Liver (tissue), 3 donors: ENCODE measurements around the gene NRG4.

Experiments used
- EGR1 ChIP-seq, 2 donors: IDR thresholded peaks; 2 replicates each; pipeline ENCODE4 v1.6.1; 2016 to 2018; ENCODE audit warnings: antibody characterized with exemption in 2 of 2, low read depth in 2 of 2
- HNF4A ChIP-seq, 2 donors: conservative IDR thresholded peaks; 2 replicates each; pipeline ENCODE4 v1.6.1; 2016; ENCODE audit warnings: antibody characterized with exemption in 2 of 2, mild to moderate bottlenecking in 2 of 2
- JUND ChIP-seq, 2 donors: IDR thresholded peaks; 2 replicates each; pipeline ENCODE4 v1.6.1; 2016; ENCODE audit warnings: antibody characterized with exemption in 2 of 2
- RAD21 ChIP-seq, 2 donors: IDR thresholded peaks; 2 replicates each; pipeline ENCODE4 v1.6.1; 2016; ENCODE audit warnings: antibody characterized with exemption in 2 of 2, mild to moderate bottlenecking in 2 of 2
- RXRA ChIP-seq, 2 donors: IDR thresholded peaks; 2 replicates each; pipeline ENCODE4 v1.6.1; 2017 to 2018; ENCODE audit warnings: antibody characterized with exemption in 2 of 2, mild to moderate bottlenecking in 1 of 2
- SP1 ChIP-seq: IDR thresholded peaks from 2 replicates; pipeline ENCODE4 v1.6.1; 2018; ENCODE audit warnings: antibody characterized with exemption, mild to moderate bottlenecking
- TAF1 ChIP-seq: conservative IDR thresholded peaks from 2 replicates; pipeline ENCODE4 v1.6.1; 2016; ENCODE audit warnings: antibody characterized with exemption, mild to moderate bottlenecking
- YY1 ChIP-seq: IDR thresholded peaks from 2 replicates; pipeline ENCODE4 v1.6.1; 2016; ENCODE audit warnings: antibody characterized with exemption, mild to moderate bottlenecking
- TF ChIP-seq, protein P1 (sequence below): fragments of 150-350 bp; IDR thresholded peaks from 2 replicates; pipeline ENCODE4 v1.5.1; 2017; ENCODE audit warnings: improper control_type of control experiment, low read depth, low read length; ENCODE audit not compliant: missing input control
- TF ChIP-seq, protein P2 (sequence below): IDR thresholded peaks from 2 replicates; pipeline ENCODE4 v1.6.1; 2016; ENCODE audit warnings: antibody characterized with exemption
- TF ChIP-seq, protein P3 (sequence below): IDR thresholded peaks from 2 replicates; pipeline ENCODE4 v1.6.1; 2016; ENCODE audit warnings: antibody characterized with exemption
- TF ChIP-seq, protein P4 (sequence below): IDR thresholded peaks from 2 replicates; pipeline ENCODE4 v1.6.1; 2016; ENCODE audit warnings: antibody characterized with exemption
- TF ChIP-seq, protein P5 (sequence below): IDR thresholded peaks from 2 replicates; pipeline ENCODE4 v1.6.1; 2016; ENCODE audit warnings: antibody characterized with exemption, mild to moderate bottlenecking
- donor health status: healthy.
- donor health status: healthy.

DNA sequence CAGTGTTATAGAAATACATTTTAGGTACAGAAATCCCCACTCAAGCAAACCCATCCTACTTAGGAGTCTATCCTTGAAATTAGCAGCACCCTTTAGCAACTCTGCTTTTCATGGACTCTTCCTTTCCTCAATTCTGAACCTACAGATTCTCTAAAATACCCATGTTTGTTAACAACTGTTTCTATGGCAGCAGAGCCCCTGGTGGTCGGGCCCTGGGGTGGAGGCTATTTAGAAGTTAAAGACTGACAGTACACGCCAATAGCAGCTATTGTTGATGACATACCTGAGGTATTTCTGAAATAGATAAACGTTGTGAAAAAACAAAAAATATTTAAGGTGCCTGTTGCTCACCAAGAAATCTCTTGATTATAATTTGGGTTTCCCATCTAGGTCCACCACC is 23.4 kb upstream of the NRG4 start:
- TF ChIP-seq, protein P1, sequence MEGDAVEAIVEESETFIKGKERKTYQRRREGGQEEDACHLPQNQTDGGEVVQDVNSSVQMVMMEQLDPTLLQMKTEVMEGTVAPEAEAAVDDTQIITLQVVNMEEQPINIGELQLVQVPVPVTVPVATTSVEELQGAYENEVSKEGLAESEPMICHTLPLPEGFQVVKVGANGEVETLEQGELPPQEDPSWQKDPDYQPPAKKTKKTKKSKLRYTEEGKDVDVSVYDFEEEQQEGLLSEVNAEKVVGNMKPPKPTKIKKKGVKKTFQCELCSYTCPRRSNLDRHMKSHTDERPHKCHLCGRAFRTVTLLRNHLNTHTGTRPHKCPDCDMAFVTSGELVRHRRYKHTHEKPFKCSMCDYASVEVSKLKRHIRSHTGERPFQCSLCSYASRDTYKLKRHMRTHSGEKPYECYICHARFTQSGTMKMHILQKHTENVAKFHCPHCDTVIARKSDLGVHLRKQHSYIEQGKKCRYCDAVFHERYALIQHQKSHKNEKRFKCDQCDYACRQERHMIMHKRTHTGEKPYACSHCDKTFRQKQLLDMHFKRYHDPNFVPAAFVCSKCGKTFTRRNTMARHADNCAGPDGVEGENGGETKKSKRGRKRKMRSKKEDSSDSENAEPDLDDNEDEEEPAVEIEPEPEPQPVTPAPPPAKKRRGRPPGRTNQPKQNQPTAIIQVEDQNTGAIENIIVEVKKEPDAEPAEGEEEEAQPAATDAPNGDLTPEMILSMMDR, result no peak
- TF ChIP-seq, protein P2, sequence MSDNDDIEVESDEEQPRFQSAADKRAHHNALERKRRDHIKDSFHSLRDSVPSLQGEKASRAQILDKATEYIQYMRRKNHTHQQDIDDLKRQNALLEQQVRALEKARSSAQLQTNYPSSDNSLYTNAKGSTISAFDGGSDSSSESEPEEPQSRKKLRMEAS, result no peak
- TF ChIP-seq RXRA (IDR thresholded peaks at IDR 0.05), result no peak
- TF ChIP-seq, protein P3, sequence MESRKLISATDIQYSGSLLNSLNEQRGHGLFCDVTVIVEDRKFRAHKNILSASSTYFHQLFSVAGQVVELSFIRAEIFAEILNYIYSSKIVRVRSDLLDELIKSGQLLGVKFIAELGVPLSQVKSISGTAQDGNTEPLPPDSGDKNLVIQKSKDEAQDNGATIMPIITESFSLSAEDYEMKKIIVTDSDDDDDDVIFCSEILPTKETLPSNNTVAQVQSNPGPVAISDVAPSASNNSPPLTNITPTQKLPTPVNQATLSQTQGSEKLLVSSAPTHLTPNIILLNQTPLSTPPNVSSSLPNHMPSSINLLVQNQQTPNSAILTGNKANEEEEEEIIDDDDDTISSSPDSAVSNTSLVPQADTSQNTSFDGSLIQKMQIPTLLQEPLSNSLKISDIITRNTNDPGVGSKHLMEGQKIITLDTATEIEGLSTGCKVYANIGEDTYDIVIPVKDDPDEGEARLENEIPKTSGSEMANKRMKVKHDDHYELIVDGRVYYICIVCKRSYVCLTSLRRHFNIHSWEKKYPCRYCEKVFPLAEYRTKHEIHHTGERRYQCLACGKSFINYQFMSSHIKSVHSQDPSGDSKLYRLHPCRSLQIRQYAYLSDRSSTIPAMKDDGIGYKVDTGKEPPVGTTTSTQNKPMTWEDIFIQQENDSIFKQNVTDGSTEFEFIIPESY, result no peak
- no peak for TF ChIP-seq EGR1 (IDR thresholded peaks at IDR 0.05; ENCODE audit: low read depth in 2 of 2)
- TF ChIP-seq, protein P4, sequence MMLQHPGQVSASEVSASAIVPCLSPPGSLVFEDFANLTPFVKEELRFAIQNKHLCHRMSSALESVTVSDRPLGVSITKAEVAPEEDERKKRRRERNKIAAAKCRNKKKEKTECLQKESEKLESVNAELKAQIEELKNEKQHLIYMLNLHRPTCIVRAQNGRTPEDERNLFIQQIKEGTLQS, result no peak
- TF ChIP-seq RAD21 (IDR thresholded peaks at IDR 0.05), result no peak
- TF ChIP-seq YY1, result no peak
- no peak for TF ChIP-seq TAF1
- TF ChIP-seq, protein P5, sequence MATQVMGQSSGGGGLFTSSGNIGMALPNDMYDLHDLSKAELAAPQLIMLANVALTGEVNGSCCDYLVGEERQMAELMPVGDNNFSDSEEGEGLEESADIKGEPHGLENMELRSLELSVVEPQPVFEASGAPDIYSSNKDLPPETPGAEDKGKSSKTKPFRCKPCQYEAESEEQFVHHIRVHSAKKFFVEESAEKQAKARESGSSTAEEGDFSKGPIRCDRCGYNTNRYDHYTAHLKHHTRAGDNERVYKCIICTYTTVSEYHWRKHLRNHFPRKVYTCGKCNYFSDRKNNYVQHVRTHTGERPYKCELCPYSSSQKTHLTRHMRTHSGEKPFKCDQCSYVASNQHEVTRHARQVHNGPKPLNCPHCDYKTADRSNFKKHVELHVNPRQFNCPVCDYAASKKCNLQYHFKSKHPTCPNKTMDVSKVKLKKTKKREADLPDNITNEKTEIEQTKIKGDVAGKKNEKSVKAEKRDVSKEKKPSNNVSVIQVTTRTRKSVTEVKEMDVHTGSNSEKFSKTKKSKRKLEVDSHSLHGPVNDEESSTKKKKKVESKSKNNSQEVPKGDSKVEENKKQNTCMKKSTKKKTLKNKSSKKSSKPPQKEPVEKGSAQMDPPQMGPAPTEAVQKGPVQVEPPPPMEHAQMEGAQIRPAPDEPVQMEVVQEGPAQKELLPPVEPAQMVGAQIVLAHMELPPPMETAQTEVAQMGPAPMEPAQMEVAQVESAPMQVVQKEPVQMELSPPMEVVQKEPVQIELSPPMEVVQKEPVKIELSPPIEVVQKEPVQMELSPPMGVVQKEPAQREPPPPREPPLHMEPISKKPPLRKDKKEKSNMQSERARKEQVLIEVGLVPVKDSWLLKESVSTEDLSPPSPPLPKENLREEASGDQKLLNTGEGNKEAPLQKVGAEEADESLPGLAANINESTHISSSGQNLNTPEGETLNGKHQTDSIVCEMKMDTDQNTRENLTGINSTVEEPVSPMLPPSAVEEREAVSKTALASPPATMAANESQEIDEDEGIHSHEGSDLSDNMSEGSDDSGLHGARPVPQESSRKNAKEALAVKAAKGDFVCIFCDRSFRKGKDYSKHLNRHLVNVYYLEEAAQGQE, result no peak
- TF ChIP-seq JUND (IDR thresholded peaks at IDR 0.05), result no peak
- TF ChIP-seq HNF4A (conservative IDR thresholded peaks at IDR 0.05), result no peak
- TF ChIP-seq SP1, result no peak
